ENCODE results near the gene CYP4F8.
A peak's percentile ranks its signal among the peaks of the same experiment; 100 is the strongest.

Gene CYP4F8

GRCh38 chr19:15621801-15622200, 6.8 kb downstream of the CYP4F8 start:
- no peak for TF ChIP-seq CTCF (conservative IDR thresholded peaks at IDR 0.05)
- H3K27ac ChIP-seq = peak overlapping the region; percentile 84

GRCh38 chr19:15622991-15623390, 8.0 kb downstream of the CYP4F8 start:
- TF ChIP-seq CTCF (conservative IDR thresholded peaks at IDR 0.05) = no peak
- peak overlapping the region; percentile 84 for H3K27ac ChIP-seq

GRCh38 chr19:15623711-15624318, 8.8 kb downstream of the CYP4F8 start:
- H3K27ac ChIP-seq = peak overlapping the region; percentile 84
- TF ChIP-seq CTCF (conservative IDR thresholded peaks at IDR 0.05) = no peak

- no peak for TF ChIP-seq CTCF (conservative IDR thresholded peaks at IDR 0.05)
- H3K27ac ChIP-seq = peak overlapping the region; percentile 75
Observed at GRCh38 chr19:15628236-15629002, 13.4 kb downstream of the CYP4F8 start.

GRCh38 chr19:15629003-15629880, 14.2 kb downstream of the CYP4F8 start:
- TF ChIP-seq CTCF (conservative IDR thresholded peaks at IDR 0.05) = peak; percentile 99
- peak overlapping the region; percentile 75 for H3K27ac ChIP-seq

GRCh38 chr19:15631817-15632216, 16.8 kb downstream of the CYP4F8 start:
- peak; percentile 37 for TF ChIP-seq CTCF (conservative IDR thresholded peaks at IDR 0.05)
- no peak overlapping the region for H3K27ac ChIP-seq

All from VCaP (cell line).